Gastroesophageal sphincter (tissue), 2 donors: Measurements from ENCODE around the gene CCR4.

Experiments used
- EP300 ChIP-seq: sonication (generic); formaldehyde crosslinking; IDR thresholded peaks from one replicate; pipeline ENCODE4 v1.6.1; 2017; ENCODE audit warnings: antibody characterized with exemption, mild to moderate bottlenecking
- POLR2A ChIP-seq, 2 donors: fragments of 450-650 bp; IDR thresholded peaks; one replicate each; pipeline ENCODE4 v1.6.1; 2017; ENCODE audit warnings: antibody characterized with exemption in 2 of 2, mild to moderate bottlenecking in 2 of 2, moderate library complexity in 1 of 2

DNA sequence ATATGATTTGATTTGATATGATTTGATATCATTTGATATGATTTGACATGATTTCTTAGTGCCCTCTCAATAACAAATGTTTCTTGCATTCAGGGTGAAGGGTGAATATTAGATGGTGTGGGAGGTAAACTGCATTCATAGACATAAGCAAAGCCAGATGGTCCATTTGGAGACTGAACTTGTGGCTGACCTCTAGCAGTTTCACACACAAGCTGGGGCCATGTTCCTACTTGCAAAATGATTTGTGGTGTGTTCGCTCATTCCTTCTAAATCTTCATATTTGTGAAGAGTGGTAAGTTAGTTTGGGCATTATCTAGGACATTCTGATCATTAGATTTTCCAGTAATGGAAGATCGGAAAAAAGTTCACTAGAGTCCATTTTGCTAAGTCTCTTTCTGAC is 40.5 kb upstream of the CCR4 start:
- TF ChIP-seq POLR2A (IDR thresholded peaks at IDR 0.05) (no peak), EP300 (no peak)
